Fibroblast of skin of abdomen (primary cell): ENCODE results near the gene ZRSR2.

Experiments
- DNase-seq: peaks from one replicate; pipeline ENCODE4 v3.0.0-alpha.2; 2013

Gene ZRSR2

GRCh38 chrX:15854080-15854655, 63.9 kb downstream of the ZRSR2 start:
- DNase-seq = peak; percentile 3

- DNase-seq = peak; percentile 91
These were observed 64.7 kb downstream of the ZRSR2 start, which contains the start of gene AP1S2 for GRCh38 chrX:15854712-15855567. TSS of gene AP1S2 (minus strand) at chrX:15854813. CDS start at chrX:15852524, 2,289 bp downstream.

- no peak for DNase-seq
These were observed 65.4 kb downstream of the ZRSR2 start for GRCh38 chrX:15855568-15856221.

GRCh38 chrX:15856222-15856587, 65.9 kb downstream of the ZRSR2 start:
- no peak for DNase-seq

- no peak for DNase-seq
These were observed 66.4 kb downstream of the ZRSR2 start for GRCh38 chrX:15856636-15857035.

- no peak for DNase-seq
These were observed 67.8 kb downstream of the ZRSR2 start for GRCh38 chrX:15858051-15858450.

- no peak for DNase-seq
These were observed 70.6 kb downstream of the ZRSR2 start for GRCh38 chrX:15860921-15861320.

- DNase-seq = no peak
These were observed 73.7 kb downstream of the ZRSR2 start for GRCh38 chrX:15864023-15864422.

- DNase-seq = no peak
These were observed 74.3 kb downstream of the ZRSR2 start for GRCh38 chrX:15864629-15865028.

GRCh38 chrX:15866147-15866546, 75.9 kb downstream of the ZRSR2 start:
- no peak for DNase-seq

GRCh38 chrX:15869695-15870094, 79.4 kb downstream of the ZRSR2 start:
- no peak for DNase-seq

GRCh38 chrX:15870310-15870709, 80.0 kb downstream of the ZRSR2 start:
- no peak for DNase-seq
